ENCODE measurements around the gene CD160.
"Not testable (repeated sequence)": the region's sequence is repeated elsewhere in the genome, so short reads cannot be mapped to it uniquely, and the experiment has no call there.

The CD160 gene

GRCh38 chr1:145759721-145760120 is 40.4 kb downstream of the CD160 start:
- DNase-seq = no peak

- not testable (repeated sequence) for DNase-seq
Observed at GRCh38 chr1:145760395-145760949, 41.2 kb downstream of the CD160 start.

- not testable (repeated sequence) for DNase-seq
Observed at GRCh38 chr1:145761498-145761897, 42.2 kb downstream of the CD160 start.

- not testable (repeated sequence) for DNase-seq
Observed at GRCh38 chr1:145762001-145762400, 42.7 kb downstream of the CD160 start.

- DNase-seq = not testable (repeated sequence)
Observed at GRCh38 chr1:145764231-145764940, 45.1 kb downstream of the CD160 start.

- not testable (repeated sequence) for DNase-seq
Observed at GRCh38 chr1:145765127-145765526, 45.8 kb downstream of the CD160 start.

- DNase-seq = not testable (repeated sequence)
Observed at GRCh38 chr1:145765585-145766360, 46.5 kb downstream of the CD160 start.

GRCh38 chr1:145766926-145767325 is 47.6 kb downstream of the CD160 start:
- DNase-seq = not testable (repeated sequence)

GRCh38 chr1:145768004-145768403 is 48.7 kb downstream of the CD160 start:
- not testable (repeated sequence) for DNase-seq

- DNase-seq = no peak
Observed at GRCh38 chr1:145771056-145771455, 51.8 kb downstream of the CD160 start.

GRCh38 chr1:145773423-145773822 is 54.1 kb downstream of the CD160 start:
- no peak for DNase-seq

- no peak for DNase-seq
Observed at GRCh38 chr1:145777357-145778145, 58.3 kb downstream of the CD160 start.

GRCh38 chr1:145778146-145778540 is 58.8 kb downstream of the CD160 start:
- no peak for DNase-seq

- no peak for DNase-seq
Observed at GRCh38 chr1:145782272-145783099, 63.2 kb downstream of the CD160 start.

GRCh38 chr1:145784409-145784808 is 65.1 kb downstream of the CD160 start:
- DNase-seq = no peak

- peak in 1 of 5 donors; percentile 10 for DNase-seq
Observed at GRCh38 chr1:145785547-145785946, 66.2 kb downstream of the CD160 start.

GRCh38 chr1:145786271-145786670 is 67.0 kb downstream of the CD160 start:
- DNase-seq = peak in 1 of 5 donors; percentile 8

GRCh38 chr1:145788580-145788979 is 69.3 kb downstream of the CD160 start:
- DNase-seq = no peak
